DND-41 (cell line): ENCODE data around the gene COL4A2.

Experiments
- ATAC-seq: fragments of 200-7000 bp; cut with Tn5 transposase; 3 replicates; pipeline ENCODE4 v1.9.1; 2021; ENCODE audit warnings: low read depth; ENCODE audit not compliant: insufficient read depth
- DNase-seq: peaks from one replicate; pipeline ENCODE4 v3.0.0-alpha.2; 2020
- H2AFZ ChIP-seq: 2 replicates; pipeline ENCODE4 v1.6.0; 2012; ENCODE audit warnings: low read depth, low read length
- H3K27ac ChIP-seq: 2 replicates; pipeline ENCODE4 v1.5.1; 2012; ENCODE audit warnings: low read length, inconsistent platforms
- H3K27me3 ChIP-seq: fragments of 200-600 bp; sonication (generic); 2 replicates; pipeline ENCODE4 v1.6.0; 2012; ENCODE audit warnings: low read length, mild to moderate bottlenecking, inconsistent platforms; ENCODE audit not compliant: insufficient read depth, poor library complexity
- H3K36me3 ChIP-seq: 2 replicates; pipeline ENCODE4 v1.5.1; 2012; ENCODE audit warnings: low read length, inconsistent platforms; ENCODE audit not compliant: insufficient read depth
- H3K4me1 ChIP-seq: 2 replicates; pipeline ENCODE4 v1.5.1; 2012; ENCODE audit warnings: mild to moderate bottlenecking, low read length; ENCODE audit not compliant: insufficient read depth
- H3K4me2 ChIP-seq: 2 replicates; pipeline ENCODE4 v1.6.0; 2012; ENCODE audit warnings: mild to moderate bottlenecking, moderate library complexity, low read length, inconsistent platforms; ENCODE audit not compliant: insufficient read depth
- H3K4me3 ChIP-seq, 2 experiments: fragments of 200-600 bp in 1 of 2; shearing (Covaris generic) in 1 of 2; 2 replicates each; pipeline ENCODE4 v1.5.1; 2012 to 2016; ENCODE audit warnings: inconsistent platforms in 2 of 2, low read length in 2 of 2, mild to moderate bottlenecking in 2 of 2, low read depth in 1 of 2, moderate library complexity in 1 of 2
- H3K79me2 ChIP-seq: 2 replicates; pipeline ENCODE4 v1.6.0; 2012; ENCODE audit warnings: low read length, inconsistent platforms; ENCODE audit not compliant: insufficient read depth
- H3K9ac ChIP-seq: 2 replicates; pipeline ENCODE4 v1.6.0; 2012; ENCODE audit warnings: low read depth, mild to moderate bottlenecking, inconsistent platforms, low read length, moderate library complexity
- H3K9me3 ChIP-seq: 2 replicates; pipeline ENCODE4 v1.5.1; 2012; ENCODE audit warnings: low read length, moderate library complexity, mild to moderate bottlenecking, inconsistent platforms; ENCODE audit not compliant: insufficient read depth, severe bottlenecking
- H4K20me1 ChIP-seq: 2 replicates; pipeline ENCODE4 v1.6.0; 2012; ENCODE audit warnings: low read length; ENCODE audit not compliant: insufficient read depth
- EZH2 ChIP-seq: IDR thresholded peaks from 3 replicates; pipeline ENCODE4 v1.6.1; 2012; ENCODE audit warnings: borderline replicate concordance, low read depth, mild to moderate bottlenecking, moderate library complexity, low read length, inconsistent platforms; ENCODE audit not compliant: severe bottlenecking
- TF ChIP-seq, protein P1 (sequence below): IDR thresholded peaks from 2 replicates; pipeline ENCODE4 v1.5.1; 2012; ENCODE audit warnings: borderline replicate concordance, low read length, moderate library complexity, mild to moderate bottlenecking; ENCODE audit not compliant: poor library complexity, severe bottlenecking; ENCODE audit errors: extremely low read depth

Gene COL4A2

DNA sequence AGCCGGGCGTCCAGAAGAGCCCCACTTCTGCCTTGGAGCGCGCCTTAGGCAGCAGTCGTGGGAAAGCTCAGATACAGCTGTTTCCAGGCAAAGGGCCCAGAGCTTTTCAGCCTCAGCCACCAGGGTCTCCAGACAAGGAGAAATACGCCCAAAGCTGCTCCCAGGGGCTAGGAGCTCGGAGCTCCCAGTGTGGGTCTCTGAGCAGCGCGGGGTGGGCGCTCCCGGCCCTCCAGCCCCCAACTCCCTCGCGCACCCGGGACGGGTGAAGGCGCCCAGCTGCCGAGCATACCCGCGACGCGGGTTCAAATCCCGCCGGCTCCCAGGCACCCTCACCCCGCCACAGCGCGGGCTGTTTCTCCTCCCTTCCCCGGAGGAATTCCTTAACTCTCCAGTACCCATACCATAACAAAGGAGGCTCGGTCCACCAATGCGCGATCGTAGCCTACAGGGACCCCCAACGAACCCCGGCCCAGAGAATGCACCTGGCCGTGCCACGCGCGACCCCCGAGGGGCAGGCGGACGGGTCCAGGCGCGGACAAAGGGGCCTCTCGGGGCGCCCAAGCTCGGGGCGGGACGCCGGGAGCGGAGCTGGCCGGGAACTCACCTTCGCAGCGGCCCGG, 634 bp upstream of the COL4A2 start:
- H3K36me3 ChIP-seq, result no peaks in the 10 kb centered on the region
- no peak overlapping the region for H3K27ac ChIP-seq
- H3K27me3 ChIP-seq, result peaks cover 54% of the 10 kb centered on the region
- no peaks in the 10 kb centered on the region for H3K9me3 ChIP-seq
- ATAC-seq (no peak), DNase-seq (no peak)
- no peaks in the 10 kb centered on the region for H3K79me2 ChIP-seq
- H4K20me1 ChIP-seq, result 0 out of 2 replicates have a peak, but pooled peaks cover 5% of the 10 kb centered on the region
- H3K4me2 ChIP-seq, result no peak overlapping the region
- no peak for TF ChIP-seq EZH2
- TF ChIP-seq, protein P1, sequence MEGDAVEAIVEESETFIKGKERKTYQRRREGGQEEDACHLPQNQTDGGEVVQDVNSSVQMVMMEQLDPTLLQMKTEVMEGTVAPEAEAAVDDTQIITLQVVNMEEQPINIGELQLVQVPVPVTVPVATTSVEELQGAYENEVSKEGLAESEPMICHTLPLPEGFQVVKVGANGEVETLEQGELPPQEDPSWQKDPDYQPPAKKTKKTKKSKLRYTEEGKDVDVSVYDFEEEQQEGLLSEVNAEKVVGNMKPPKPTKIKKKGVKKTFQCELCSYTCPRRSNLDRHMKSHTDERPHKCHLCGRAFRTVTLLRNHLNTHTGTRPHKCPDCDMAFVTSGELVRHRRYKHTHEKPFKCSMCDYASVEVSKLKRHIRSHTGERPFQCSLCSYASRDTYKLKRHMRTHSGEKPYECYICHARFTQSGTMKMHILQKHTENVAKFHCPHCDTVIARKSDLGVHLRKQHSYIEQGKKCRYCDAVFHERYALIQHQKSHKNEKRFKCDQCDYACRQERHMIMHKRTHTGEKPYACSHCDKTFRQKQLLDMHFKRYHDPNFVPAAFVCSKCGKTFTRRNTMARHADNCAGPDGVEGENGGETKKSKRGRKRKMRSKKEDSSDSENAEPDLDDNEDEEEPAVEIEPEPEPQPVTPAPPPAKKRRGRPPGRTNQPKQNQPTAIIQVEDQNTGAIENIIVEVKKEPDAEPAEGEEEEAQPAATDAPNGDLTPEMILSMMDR, result no peak
- no peak overlapping the region for H3K9ac ChIP-seq
- H2AFZ ChIP-seq, result no peak overlapping the region
- no peak overlapping the region for H3K4me3 ChIP-seq
- no peaks in the 10 kb centered on the region for H3K4me1 ChIP-seq

DNA sequence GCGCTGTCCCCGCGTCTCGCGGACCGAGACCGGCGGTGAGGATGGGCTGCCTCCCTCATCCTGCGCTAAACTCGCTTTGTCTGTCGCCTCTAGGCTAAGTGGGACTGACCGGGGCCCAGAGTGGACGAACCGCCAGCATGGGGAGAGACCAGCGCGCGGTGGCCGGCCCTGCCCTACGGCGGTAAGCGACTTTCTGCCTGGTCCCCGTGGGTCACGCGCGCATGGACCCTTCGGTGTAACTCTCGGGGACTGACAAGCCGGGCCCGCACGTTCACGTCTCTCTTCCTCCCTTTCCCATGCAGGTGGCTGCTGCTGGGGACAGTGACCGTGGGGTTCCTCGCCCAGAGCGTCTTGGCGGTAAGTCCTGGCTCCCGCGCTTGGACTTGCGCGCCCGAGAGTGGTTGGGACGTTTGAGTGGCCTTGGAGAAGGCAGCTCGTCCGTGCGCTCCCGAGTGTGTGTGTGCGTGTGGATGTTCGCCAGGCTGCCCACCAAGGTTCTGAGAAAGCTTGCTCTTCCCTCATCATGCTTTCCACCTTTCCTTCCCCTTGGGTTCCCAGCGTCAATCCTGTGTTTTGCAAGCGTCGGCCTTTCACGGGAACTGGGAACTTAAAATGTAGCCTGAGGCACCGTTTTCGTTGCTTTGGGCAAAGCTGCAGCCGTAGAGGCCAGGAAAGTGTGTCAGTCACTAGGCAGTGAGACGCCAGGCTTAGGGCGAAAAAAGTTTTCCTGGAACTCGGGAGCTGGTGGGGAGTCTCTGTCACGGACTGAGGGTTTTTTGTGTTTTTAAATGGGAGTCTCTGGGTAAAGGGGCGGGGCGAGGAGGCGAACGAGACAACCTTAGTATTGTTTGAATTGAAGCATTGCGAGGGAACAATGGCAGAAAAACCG, 927 bp downstream of the COL4A2 start:
- TF ChIP-seq, protein P1, result no peak
- no peak for TF ChIP-seq EZH2
- no peaks in the 10 kb centered on the region for H3K79me2 ChIP-seq
- H2AFZ ChIP-seq, result no peak overlapping the region
- H3K4me3 ChIP-seq, result no peak overlapping the region
- no peak for DNase-seq
- peaks cover 54% of the 10 kb centered on the region for H3K27me3 ChIP-seq
- H3K27ac ChIP-seq, result no peak overlapping the region
- H3K9ac ChIP-seq, result no peak overlapping the region
- H3K9me3 ChIP-seq, result no peaks in the 10 kb centered on the region
- no peak overlapping the region for H3K4me2 ChIP-seq
- no peaks in the 10 kb centered on the region for H3K4me1 ChIP-seq
- no peaks in the 10 kb centered on the region for H3K36me3 ChIP-seq
- ATAC-seq, result no peak
- 0 out of 2 replicates have a peak, but pooled peaks cover 6% of the 10 kb centered on the region for H4K20me1 ChIP-seq

DNA sequence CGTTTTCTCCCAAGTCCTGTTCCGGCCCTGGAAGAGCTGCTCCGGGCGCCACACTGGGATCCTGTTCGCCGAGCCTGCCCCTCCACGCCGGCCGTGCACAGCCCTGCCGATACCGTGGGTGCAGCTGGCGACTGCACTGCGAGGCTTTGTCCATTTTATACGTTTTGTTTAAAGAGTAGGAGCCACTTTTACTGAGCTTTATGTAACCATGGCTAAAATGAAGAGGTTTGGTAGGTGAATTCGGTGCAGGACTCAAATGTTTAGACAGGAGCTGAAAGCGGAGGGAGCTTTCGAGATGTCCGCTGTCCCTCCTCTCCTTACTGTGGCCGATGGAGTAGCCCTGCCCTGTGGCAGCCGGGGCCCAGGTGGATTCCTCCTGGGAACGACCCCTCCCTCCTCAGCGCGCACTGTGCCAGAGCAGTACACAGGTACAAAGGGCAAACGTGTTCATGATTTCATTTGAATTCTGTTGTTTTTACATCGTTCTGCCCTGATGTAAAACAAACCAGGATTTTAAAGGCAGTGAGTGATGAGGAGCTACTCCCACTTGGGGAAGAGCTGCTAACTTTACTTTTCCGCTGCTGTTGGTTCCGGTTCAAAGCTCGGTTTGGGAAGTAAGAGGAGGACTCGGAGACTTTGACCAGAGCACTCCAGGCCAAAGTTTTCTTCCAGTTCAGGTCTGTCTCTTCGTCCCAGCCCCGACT, 1.7 kb downstream of the COL4A2 start:
- Histone ChIP-seq H2AFZ (no peak overlapping the region), H3K27me3 (peaks cover 48% of the 10 kb centered on the region), H4K20me1 (0 out of 2 replicates have a peak, but pooled peaks cover 2% of the 10 kb centered on the region), H3K79me2 (no peaks in the 10 kb centered on the region), H3K4me3 (no peak overlapping the region), H3K4me1 (no peaks in the 10 kb centered on the region), H3K4me2 (no peak overlapping the region), H3K27ac (no peak overlapping the region), H3K9me3 (no peaks in the 10 kb centered on the region), H3K9ac (no peak overlapping the region), H3K36me3 (no peaks in the 10 kb centered on the region)
- TF ChIP-seq, protein P1, result no peak
- TF ChIP-seq EZH2, result no peak
- no peak for ATAC-seq
- no peak for DNase-seq
